ENCODE data around the gene GEMIN7.

GEMIN7 gene

GRCh38 chr19:45110851-45111266 lies 31.8 kb downstream of the GEMIN7 start:
- TF ChIP-seq ZFX (IDR thresholded peaks at IDR 0.05) (no peak), CTCF (conservative IDR thresholded peaks at IDR 0.05) (no peak)
- no peak overlapping the region for H3K27ac ChIP-seq

DNA sequence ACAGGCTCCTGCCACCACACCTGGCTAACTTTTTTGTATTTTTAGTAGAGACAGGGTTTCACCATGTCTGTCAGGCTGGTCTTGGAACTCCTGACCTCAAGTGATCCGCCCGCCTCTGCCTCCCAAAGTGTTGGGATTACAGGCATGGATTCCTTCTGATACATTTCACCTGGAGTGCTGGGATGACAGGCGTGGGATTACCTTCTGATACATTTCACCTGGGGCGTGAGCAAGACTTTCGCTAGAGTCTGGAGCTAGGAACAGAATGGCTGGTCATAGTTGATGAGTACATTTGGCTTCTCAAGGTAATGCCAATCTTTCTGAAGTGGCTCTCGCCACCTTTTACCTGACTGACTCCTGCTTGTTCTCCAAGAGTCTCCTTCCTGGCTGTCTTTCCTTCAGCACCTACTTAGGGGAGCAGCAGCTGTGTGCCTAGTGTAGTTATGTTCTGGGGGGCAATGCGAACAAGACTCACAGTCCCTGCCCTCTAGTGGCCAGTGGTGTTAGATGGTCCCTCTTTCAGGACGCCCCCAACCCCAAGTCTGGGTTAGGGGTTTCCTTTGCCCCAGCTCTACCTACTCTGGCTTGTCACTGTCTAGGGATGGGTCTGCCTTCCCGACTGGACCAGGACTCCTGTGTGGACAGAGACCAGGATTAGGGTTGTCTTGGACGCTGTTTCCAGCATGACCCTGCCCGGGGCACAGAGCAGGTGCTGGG lies 33.2 kb downstream of the GEMIN7 start:
- no peak for TF ChIP-seq ZFX (IDR thresholded peaks at IDR 0.05)
- TF ChIP-seq CTCF (conservative IDR thresholded peaks at IDR 0.05): no peak
- no peak overlapping the region for H3K27ac ChIP-seq

- TF ChIP-seq CTCF (conservative IDR thresholded peaks at IDR 0.05): no peak
- TF ChIP-seq ZFX (IDR thresholded peaks at IDR 0.05): no peak
- H3K27ac ChIP-seq: peak overlapping the region; percentile 41; the same call in 1 of the 2 replicates
Observed at GRCh38 chr19:45113628-45114027, 34.6 kb downstream of the GEMIN7 start.

- H3K27ac ChIP-seq: peak overlapping the region; percentile 41; the same call in 1 of the 2 replicates
- TF ChIP-seq CTCF (conservative IDR thresholded peaks at IDR 0.05): no peak
- TF ChIP-seq ZFX (IDR thresholded peaks at IDR 0.05): no peak
Observed at GRCh38 chr19:45114116-45114515, 35.1 kb downstream of the GEMIN7 start.

DNA sequence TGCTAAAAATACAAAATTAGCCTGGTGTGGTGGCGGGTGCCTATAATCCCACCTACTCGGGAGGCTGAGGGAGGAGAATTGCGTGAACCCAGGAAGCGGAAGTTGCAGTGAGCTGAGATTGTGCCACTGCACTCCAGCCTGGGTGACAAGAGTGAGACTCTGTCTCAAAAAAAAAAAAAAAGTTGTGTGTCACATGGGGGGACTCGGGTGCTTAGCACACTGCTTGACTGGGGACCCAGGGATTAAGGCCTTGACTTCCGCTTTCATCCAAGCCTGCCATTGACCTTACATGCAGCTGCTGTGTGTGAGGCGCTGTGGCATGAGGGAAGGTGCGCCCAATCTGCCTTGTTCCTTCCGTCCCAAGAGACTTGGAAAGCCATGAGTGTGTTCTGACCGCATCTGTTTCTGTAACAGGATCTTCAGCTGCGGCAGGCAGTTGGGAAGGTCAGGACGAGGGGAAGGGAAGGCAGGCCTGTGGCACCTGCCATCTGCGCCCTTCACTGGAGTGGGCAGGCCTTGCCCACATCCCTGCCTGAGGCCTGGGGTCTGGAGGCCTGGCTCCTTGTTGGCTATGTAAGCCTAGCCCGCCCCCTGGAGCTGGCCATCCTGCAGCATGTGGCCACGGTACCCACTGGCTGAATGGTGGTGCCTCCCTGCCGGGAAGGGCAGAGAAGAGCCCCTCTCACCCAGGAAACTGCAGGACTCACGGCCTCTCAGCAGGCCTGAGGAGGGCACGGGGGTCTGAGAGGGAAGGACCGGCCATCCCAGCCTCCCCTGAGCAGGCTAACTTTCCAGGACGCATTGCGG lies 37.0 kb downstream of the GEMIN7 start:
- H3K27ac ChIP-seq: no peak overlapping the region
- TF ChIP-seq CTCF (conservative IDR thresholded peaks at IDR 0.05) (no peak), ZFX (IDR thresholded peaks at IDR 0.05) (no peak)

DNA sequence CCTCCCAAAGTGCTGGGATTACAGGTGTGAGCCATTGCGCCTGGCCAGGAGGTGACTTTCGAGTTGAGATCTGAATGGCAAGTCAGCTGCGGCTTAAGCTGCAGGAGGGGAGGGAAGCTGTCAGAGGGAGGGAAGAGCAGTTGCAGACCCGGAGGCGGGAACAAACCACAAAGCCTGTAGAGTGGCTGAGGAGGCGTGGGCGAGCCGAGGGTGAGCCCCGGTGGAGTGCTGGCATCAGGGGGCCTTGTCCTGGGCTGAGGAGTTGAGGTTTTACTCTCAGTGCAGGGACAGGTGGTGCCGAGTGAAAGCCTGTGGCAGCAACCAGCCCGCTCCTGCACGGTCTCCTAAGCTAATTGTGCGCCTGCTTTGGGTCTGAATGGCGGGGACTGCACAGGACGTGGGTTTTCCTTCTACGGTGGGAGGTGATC lies 38.1 kb downstream of the GEMIN7 start:
- TF ChIP-seq ZFX (IDR thresholded peaks at IDR 0.05) (no peak), CTCF (conservative IDR thresholded peaks at IDR 0.05) (no peak)
- H3K27ac ChIP-seq: no peak overlapping the region

DNA sequence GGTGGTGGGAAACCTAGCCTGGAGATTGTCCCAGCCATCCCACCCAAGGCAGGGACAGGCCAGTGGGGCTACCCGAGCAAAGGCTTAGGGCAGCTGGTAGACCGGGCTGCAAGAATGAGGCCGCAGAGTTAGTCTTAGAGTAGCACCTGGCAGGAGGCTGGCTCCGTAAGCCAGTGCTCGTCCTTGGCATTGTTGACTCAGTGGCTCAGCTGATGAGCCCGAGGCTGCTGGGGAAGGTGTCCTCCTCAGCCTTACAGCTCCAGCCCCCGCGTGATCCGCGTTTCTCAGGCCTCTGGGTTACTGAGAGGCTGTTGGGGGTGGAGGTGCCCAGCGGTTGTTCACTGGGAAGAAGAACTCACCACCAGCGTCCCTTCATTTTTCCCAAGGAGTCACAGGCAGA lies 38.6 kb downstream of the GEMIN7 start:
- no peak overlapping the region for H3K27ac ChIP-seq
- TF ChIP-seq CTCF (conservative IDR thresholded peaks at IDR 0.05): no peak
- TF ChIP-seq ZFX (IDR thresholded peaks at IDR 0.05): no peak
